SU-DHL-6 (cell line): ENCODE data around the gene EFNA1.

ENCODE experiments used
- H2AFZ ChIP-seq: fragments of 200-600 bp; sonication (generic); 2 replicates; pipeline ENCODE4 v1.6.1; 2014; ENCODE audit warnings: low read depth, mild to moderate bottlenecking, moderate library complexity, mixed read lengths, antibody characterized with exemption, low read length; ENCODE audit not compliant: severe bottlenecking
- H3F3A ChIP-seq: fragments of 200-600 bp; shearing (Covaris generic); 2 replicates; pipeline ENCODE4 v1.6.0; 2016; ENCODE audit warnings: antibody characterized with exemption, mild to moderate bottlenecking; ENCODE audit not compliant: insufficient read depth
- H3K27ac ChIP-seq: fragments of 200-600 bp; sonication (generic); 2 replicates; pipeline ENCODE4 v1.5.1; 2016; ENCODE audit warnings: low read depth, mild to moderate bottlenecking, low read length, moderate library complexity, mixed read lengths
- H3K27me3 ChIP-seq: fragments of 200-600 bp; sonication (generic), shearing (Covaris generic); 2 replicates; pipeline ENCODE4 v1.6.0; 2014; ENCODE audit warnings: mild to moderate bottlenecking, low read length
- H3K36me3 ChIP-seq: fragments of 200-600 bp; sonication (generic); 2 replicates; pipeline ENCODE4 v1.6.1; 2014; ENCODE audit warnings: mild to moderate bottlenecking, low read length, mixed read lengths
- H3K4me2 ChIP-seq: fragments of 300-600, 200-600 bp; shearing (Covaris generic), sonication (generic); 2 replicates; pipeline ENCODE4 v1.6.0; 2014; ENCODE audit warnings: low read length, low read depth, mild to moderate bottlenecking; ENCODE audit not compliant: poor library complexity, severe bottlenecking
- H3K4me3 ChIP-seq: fragments of 200-600 bp; sonication (generic); 2 replicates; pipeline ENCODE4 v1.5.1; 2014; ENCODE audit warnings: antibody characterized with exemption, low read length, mild to moderate bottlenecking, mixed read lengths; ENCODE audit not compliant: insufficient read depth, poor library complexity, severe bottlenecking
- H3K79me2 ChIP-seq: fragments of 200-600 bp; sonication (generic); 2 replicates; pipeline ENCODE4 v1.6.1; 2014; ENCODE audit warnings: mild to moderate bottlenecking, low read length, moderate library complexity; ENCODE audit not compliant: insufficient read depth
- H3K9ac ChIP-seq: fragments of 200-600 bp; sonication (generic); 2 replicates; pipeline ENCODE4 v1.7.0; 2014; ENCODE audit warnings: mild to moderate bottlenecking, low read length
- H3K9me2 ChIP-seq: fragments of 200-600 bp; sonication (generic); replicated peaks from 2 replicates; pipeline ENCODE4 v1.6.1; 2014; ENCODE audit warnings: low read length; ENCODE audit not compliant: insufficient read depth
- H3K9me3 ChIP-seq: fragments of 200-600 bp; sonication (generic); 2 replicates; pipeline ENCODE4 v1.6.1; 2014; ENCODE audit warnings: low read length, mixed read lengths; ENCODE audit not compliant: insufficient read depth
- H4K20me1 ChIP-seq: fragments of 200-600 bp; sonication (generic); 2 replicates; pipeline ENCODE4 v1.6.1; 2014; ENCODE audit warnings: low read depth, mild to moderate bottlenecking, antibody characterized with exemption, low read length, moderate library complexity, mixed read lengths
- CTCF ChIP-seq: fragments of 200-600 bp; sonication (generic); IDR thresholded peaks from one replicate; pipeline ENCODE4 v1.5.1; 2017; ENCODE audit warnings: antibody characterized with exemption, mild to moderate bottlenecking, low read length, moderate library complexity; ENCODE audit not compliant: insufficient read depth, poor library complexity, severe bottlenecking
- EZH2phosphoT487 ChIP-seq: fragments of 200-600 bp; sonication (generic), shearing (Covaris generic); conservative IDR thresholded peaks from 2 replicates; pipeline ENCODE4 v1.6.1; 2018; ENCODE audit warnings: mild to moderate bottlenecking, antibody characterized with exemption, low read length, moderate library complexity, mixed read lengths

Gene EFNA1

GRCh38 chr1:155103325-155103724, 24.4 kb upstream of the EFNA1 start:
- Histone ChIP-seq H3K4me3 (no peak overlapping the region), H3K27ac (no peak overlapping the region), H3F3A (no peaks in the 10 kb centered on the region), H3K27me3 (no peaks in the 10 kb centered on the region), H3K9ac (no peak overlapping the region), H2AFZ (no peak overlapping the region), H3K9me2 (no peaks in the 10 kb centered on the region), H4K20me1 (no peaks in the 10 kb centered on the region), H3K4me2 (no peak overlapping the region), H3K79me2 (no peaks in the 10 kb centered on the region), H3K36me3 (no peaks in the 10 kb centered on the region), H3K9me3 (no peaks in the 10 kb centered on the region)
- no peak for TF ChIP-seq CTCF
- no peak for TF ChIP-seq EZH2phosphoT487

GRCh38 chr1:155104605-155105534, 22.8 kb upstream of the EFNA1 start:
- no peak overlapping the region for H3K9ac ChIP-seq
- no peaks in the 10 kb centered on the region for H3K9me3 ChIP-seq
- TF ChIP-seq CTCF (no peak), EZH2phosphoT487 (no peak)
- H3K36me3 ChIP-seq = no peaks in the 10 kb centered on the region
- H3K27ac ChIP-seq = no peak overlapping the region
- H3K4me2 ChIP-seq = no peak overlapping the region
- H3F3A ChIP-seq = no peaks in the 10 kb centered on the region
- no peaks in the 10 kb centered on the region for H3K79me2 ChIP-seq
- no peaks in the 10 kb centered on the region for H3K27me3 ChIP-seq
- H3K4me3 ChIP-seq = no peak overlapping the region
- H3K9me2 ChIP-seq = no peaks in the 10 kb centered on the region
- H2AFZ ChIP-seq = no peak overlapping the region
- no peaks in the 10 kb centered on the region for H4K20me1 ChIP-seq

GRCh38 chr1:155105604-155106011, 22.1 kb upstream of the EFNA1 start:
- Histone ChIP-seq H3F3A (no peaks in the 10 kb centered on the region), H3K9me2 (no peaks in the 10 kb centered on the region), H2AFZ (no peak overlapping the region), H3K9ac (no peak overlapping the region), H3K36me3 (no peaks in the 10 kb centered on the region), H3K27me3 (no peaks in the 10 kb centered on the region), H3K27ac (no peak overlapping the region), H3K9me3 (no peaks in the 10 kb centered on the region), H3K4me2 (no peak overlapping the region), H4K20me1 (no peaks in the 10 kb centered on the region), H3K79me2 (no peaks in the 10 kb centered on the region), H3K4me3 (no peak overlapping the region)
- TF ChIP-seq CTCF = no peak
- TF ChIP-seq EZH2phosphoT487 = no peak
